Activated CD4-positive, alpha-beta T cell treated with anti-CD3 and anti-CD28 coated beads, Interleukin-10, Interleukin-2, amounts not matched to agents 100 ng/mL and 50 ng/mL, durations not matched to agents 16 hours and 8 hours (primary cell): ENCODE results near the gene CDK7.
"Not testable (repeated sequence)": the region's sequence is repeated elsewhere in the genome, so short reads cannot be mapped to it uniquely, and the experiment has no call there.

Experiments
- DNase-seq: peaks from one replicate; pipeline ENCODE4 v3.0.0-alpha.2; 2020

Gene CDK7

GRCh38 chr5:69234457-69235268, at the start of gene CDK7:
Gene CDK7, plus strand, starts transcription at chr5:69234886. Its CDS starts 90 bp downstream, at chr5:69234976.
- DNase-seq: peak; percentile 94

DNA sequence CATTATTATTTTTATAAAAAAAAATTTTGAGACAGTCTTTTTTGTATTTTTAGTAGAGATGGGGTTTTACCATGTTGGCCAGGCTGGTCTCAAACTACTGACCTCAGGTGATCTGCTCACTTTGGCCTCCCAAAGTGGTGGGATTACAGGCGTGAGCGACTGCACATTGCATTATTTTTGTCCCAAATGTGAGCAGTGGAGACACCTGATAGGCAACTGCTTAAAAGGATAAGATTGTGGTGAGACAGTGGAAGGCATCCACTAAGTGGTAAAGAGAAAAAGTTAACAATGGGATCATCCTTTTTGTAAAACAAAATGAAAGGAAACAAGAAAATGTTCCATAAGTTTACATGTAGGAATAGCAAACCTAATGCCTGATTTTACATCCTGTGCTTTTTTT, 47.3 kb upstream of the CDK7 start:
- no peak for DNase-seq

DNA sequence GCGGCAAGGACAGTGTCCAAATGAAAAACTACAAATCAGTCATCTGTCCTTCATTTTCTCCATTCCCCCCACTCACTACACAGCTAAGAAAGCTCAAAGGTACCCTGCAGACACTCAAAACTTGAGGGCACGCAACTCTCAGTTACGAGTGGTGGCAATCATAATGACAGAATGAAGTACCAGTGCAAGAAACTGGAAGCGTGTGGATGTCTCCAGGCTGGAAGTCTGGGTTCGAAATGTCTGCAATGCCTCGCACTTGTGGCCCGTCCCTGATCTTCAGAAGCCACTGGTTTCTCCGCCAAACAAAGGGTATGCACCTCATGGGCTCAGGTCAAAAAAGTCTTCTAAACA, 45.9 kb upstream of the CDK7 start:
- DNase-seq: no peak

DNA sequence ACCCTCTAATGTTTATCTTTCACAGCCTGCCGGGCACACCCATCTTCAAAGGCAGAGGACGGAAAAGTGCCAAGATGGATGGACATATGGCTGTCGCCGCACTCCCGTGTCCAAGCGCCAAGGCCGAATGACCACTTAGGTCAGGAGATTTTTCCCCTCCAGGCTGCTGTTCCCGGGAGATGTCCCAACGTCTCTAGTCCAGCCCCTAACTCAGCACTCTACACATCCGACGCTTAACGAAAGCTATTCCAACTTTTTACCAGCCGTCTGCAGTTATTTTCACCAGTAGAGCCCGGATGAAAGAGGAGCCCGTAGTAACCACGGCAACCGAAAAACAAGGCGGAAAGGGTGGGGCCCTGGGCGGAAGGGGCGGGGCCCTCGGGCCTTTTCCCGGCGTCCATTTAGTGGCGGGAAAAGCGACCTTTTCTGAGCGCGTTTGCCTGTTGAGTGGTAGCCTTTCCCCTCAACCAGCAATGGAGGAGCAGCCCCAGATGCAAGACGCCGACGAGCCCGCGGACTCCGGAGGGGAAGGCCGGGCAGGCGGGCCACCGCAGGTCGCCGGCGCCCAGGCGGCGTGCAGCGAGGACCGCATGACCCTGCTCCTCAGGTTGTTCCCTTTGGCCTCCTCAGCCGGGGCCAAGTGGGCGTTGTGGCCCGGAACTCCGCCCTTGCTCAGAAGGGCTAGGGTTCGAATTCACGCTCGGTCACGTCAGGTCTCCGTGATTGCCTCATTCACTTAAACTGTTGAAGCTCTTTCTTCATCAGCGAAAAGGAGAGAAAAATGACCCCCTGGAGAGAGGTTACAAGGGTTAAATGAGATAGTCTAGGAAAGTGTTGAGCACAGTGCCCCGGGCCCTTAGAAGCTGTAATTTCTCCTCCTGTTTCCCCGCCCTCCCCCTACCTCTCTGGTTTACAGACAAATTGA, 45.3 kb upstream of the CDK7 start, which contains the start of gene CENPH:
CENPH (plus strand) TSS at position 422 of the 925 bp plus-strand sequence; CDS start at position 474, 52 bp downstream.
- DNase-seq: peak; percentile 95

DNA sequence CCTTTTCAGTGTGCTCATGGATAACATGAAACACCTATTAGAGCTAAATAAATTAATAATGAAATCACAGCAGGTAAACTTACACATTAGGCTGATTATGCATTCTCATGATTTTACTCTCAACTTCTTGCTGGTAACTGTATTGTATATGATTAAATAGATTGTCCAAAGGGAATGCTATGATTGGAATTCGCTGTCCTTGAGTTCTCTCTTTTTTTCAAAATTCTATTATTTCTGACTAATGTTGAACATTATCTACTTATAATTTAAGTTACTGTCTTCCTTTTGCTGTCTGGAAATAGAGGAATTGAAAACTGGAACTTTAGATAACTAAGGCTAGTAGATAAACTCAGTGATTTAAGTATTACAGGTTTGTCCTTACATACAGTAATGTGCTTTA, 32.2 kb upstream of the CDK7 start:
- DNase-seq: no peak

- DNase-seq: no peak
Measured at GRCh38 chr5:69206528-69207190, 28.0 kb upstream of the CDK7 start.

DNA sequence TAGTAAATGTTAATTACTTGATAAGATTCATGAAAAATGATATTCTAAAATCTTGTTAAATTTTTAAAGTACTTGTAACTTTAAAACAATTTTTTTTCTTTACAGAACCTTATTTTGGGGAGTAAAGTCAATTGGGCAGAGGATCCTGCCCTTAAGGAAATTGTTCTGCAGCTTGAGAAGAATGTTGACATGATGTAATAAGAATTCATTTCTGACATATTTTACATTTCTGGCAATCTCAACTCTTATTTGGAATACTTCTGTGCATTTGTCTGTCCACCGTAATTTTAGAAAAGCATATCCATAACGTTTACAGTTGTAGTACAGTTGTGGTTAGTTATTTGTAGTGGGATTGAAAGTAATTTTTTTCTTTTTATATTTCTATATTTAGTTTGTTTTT, 25.1 kb upstream of the CDK7 start:
- DNase-seq: no peak

DNA sequence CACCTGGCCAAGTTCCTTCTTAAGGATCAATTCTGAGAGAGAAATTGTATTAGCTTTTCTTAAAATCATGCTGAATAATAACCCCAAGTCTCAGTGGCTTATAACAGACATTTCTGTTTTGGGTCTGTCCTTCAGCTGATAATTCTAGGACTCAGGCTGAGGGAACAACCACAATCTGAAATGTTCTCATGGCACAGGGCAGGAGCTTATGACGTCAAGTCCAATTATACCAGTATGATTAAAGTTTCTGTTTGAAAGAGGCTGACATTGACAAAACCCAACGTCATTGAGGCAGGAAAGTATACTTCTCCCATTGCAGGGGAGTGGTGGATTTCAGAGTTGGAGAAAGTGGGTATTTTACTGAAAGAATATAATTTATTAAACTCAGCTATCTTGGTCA, 23.5 kb upstream of the CDK7 start:
- no peak for DNase-seq

GRCh38 chr5:69212022-69212421, 22.7 kb upstream of the CDK7 start:
- DNase-seq: no peak

DNA sequence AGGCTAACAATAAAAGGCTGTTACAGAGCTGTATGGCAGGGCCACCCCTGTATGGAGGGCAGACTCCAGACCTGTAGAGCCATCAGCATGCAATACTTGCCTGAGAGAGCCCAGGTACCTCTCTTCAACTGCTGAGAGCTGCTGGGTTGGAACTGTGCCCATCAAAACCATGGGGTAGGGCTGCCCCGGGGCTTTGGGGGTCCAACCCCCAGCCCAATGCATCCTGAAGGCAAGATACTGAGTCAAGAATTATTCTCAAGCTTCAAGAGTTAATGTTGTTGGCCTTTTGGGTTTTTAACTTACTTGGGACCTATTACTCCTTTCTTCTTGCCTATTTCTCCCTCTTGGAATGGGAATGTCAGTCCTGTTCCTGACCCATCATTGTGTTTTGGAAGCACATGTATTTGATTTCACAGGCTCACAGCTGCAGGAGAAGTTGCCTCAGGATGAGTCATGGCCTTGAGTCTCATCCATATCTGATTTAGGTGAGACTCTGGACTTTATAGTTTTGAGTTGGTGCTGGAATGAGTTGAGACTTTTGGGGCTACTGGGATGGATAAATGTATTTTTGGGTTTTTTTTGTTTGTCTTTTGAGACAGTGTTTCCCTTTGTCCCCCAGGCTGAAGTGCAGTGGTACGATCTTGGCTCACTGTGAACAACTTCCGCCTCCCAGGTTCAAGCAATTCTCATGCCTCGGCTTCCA, 21.0 kb upstream of the CDK7 start:
- DNase-seq: no peak

- DNase-seq: peak; percentile 19
Measured at GRCh38 chr5:69217151-69217511, 17.6 kb upstream of the CDK7 start.

DNA sequence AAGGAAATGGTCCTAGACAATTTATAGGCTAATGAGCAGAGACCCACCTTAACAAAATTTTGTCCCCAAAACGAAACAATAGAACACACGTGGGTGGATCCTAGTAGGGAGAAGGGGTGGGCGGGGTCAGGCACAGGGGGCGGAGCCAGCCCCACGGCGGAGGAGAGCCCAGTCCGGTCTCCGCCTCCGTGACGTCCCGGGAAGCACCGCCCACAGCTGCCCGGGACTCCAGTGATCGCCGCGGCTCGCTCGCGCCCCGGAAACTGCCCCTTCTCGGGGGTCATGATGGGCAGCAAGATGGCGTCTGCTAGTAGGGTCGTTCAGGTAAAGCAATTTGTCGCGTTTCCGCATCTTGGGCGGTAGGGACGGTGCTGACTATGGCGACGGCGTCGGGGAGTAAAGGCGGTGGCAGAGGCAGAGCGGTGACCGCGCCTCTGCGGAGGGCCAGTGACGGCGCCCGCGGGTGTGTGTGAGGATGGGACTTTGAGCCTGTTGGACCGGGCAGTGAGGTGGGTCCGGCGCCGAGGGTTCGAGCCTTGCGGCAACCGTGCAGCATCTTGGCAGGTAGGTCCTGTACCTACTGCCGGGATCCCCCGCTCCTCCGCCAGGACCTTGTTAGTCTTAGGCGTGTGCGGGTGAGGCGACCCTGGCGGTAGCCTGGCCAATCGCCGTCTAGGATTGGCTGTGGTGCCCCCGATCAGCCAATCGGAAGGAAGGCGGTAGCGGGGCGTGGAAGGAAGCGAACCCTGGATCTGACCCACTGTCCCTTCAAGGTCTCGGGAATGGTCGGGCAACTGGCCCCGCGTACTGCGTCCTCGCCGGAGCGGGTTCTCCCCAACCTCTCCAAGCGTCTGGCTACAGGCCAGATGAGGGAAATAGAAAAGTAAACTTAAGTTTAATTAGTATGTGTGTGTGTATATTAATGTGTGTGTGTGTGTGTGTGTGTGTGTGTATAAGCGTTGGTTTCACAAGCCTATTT, 16.8 kb upstream of the CDK7 start:
- peak; percentile 98 for DNase-seq

DNA sequence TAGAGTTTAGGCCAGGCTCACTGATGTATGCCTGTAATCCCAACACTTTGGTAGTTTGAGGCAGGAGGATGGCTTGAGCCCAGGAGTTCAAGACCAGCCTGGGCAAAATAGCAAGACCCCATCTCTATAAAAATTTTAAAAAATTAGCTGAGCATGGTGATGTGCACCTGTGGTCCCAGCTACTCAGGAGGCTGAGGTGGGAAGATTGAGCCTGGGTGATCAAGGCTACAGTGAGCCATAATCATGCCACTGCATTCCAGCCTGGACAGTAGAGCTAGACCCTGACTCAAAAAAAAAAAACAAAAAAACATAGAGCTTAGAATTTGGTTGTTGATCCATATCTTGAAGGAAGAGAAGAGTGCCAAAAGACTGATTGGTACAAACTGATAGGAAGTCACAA, 14.7 kb upstream of the CDK7 start:
- no peak for DNase-seq

DNA sequence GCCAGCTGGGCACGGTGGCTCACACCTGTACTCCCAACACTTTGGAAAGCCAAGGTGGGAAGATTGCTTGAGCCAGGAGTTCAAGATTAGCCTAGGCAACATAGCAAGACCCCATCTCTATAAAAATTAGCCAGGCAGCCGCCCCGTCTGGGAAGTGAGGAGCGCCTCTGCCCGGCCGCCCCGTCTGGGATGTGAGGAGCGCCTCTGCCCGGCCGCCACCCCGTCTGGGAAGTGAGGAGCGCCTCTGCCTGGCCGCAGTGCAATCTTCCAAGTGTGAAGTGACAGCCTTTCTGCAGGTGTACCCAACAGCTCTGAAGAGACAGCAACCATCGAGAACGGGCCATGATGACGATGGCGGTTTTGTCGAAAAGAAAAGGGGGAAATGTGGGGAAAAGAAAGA, 14.3 kb upstream of the CDK7 start:
- DNase-seq: not testable (repeated sequence)

DNA sequence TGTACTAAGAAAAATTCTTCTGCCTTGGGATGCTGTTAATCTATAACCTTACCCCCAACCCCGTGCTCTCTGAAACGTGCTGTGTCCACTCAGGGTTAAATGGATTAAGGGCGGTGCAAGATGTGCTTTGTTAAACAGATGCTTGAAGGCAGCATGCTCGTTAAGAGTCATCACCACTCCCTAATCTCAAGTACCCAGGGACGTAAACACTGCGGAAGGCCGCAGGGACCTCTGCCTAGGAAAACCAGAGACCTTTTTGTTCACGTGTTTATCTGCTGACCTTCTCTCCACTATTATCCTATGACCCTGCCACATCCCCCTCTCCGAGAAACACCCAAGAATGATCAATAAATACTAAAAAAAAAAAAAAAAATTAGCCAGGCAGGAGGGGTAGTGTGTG, 13.9 kb upstream of the CDK7 start:
- not testable (repeated sequence) for DNase-seq

GRCh38 chr5:69224520-69224919, 10.2 kb upstream of the CDK7 start:
- no peak for DNase-seq

- DNase-seq: no peak
Measured at GRCh38 chr5:69225860-69226259, 8.8 kb upstream of the CDK7 start.

GRCh38 chr5:69230181-69230580, 4.5 kb upstream of the CDK7 start:
- no peak for DNase-seq

GRCh38 chr5:69231281-69231680, 3.4 kb upstream of the CDK7 start:
- DNase-seq: no peak

- DNase-seq: no peak
Measured at GRCh38 chr5:69231851-69232250, 2.8 kb upstream of the CDK7 start.

DNA sequence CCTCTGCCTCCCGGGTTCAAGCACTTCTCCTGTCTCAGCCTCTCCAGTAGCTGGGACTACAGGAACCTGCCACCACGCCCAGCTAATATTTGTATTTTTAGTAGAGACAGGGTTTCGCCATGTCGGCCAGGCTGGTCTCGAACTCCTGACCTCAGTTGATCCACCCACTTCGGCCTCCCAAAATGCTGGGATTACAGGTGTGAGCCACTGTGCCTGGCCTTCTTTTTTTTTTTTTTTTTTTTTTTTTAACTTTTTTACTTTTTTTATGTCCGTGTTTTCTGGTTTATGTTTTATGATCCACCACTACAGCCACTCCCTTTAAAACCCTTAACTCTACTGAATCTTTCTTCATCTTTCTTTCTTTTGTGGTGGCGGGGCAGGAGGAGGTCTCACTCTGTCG, 2.0 kb downstream of the CDK7 start:
- DNase-seq: not testable (repeated sequence)

DNA sequence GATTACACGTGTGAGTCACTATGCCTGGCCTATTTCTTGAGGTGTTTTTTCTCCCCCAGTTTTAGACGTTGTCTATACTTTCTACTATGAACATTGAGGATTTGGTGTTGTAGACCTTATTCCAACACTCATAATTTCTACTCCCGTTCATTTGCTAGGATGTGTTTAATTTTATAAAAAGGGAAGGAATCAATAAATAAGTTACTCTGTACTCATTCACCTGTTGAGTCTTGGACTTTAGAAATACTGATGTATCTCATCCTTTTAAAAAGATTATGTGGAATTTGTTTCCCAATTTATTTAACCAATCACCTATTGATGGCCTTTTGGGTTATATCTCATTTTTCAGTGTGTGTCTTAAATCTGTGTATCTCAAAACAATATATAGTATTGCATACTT, 3.2 kb downstream of the CDK7 start:
- no peak for DNase-seq
